K562 (cell line): Measurements from ENCODE around the gene COA4. TPM values are rescaled to one million over a fixed set of nuclear protein-coding genes. Genes with fewer than 3 reads are reported as not detected.

ENCODE experiments used
- ATAC-seq: fragments of 200-7000 bp; cut with Tn5 transposase; 3 replicates; pipeline ENCODE4 v1.9.1; 2020; ENCODE audit warnings: moderate library complexity
- Bru-seq: library from RNA; stranded (reverse); fragments of 400-500 nt; gene quantifications from one replicate; lab custom pipeline; 2021; lab: Mats Ljungman, UMichigan
- BruChase-seq, 2 experiments: library from RNA; stranded (reverse); fragments of 400-500 nt; gene quantifications; one replicate each; lab custom pipeline; 2021; lab: Mats Ljungman, UMichigan
- BruUV-seq: library from RNA; stranded (reverse); fragments of 400-500 nt; replicated peaks from 2 replicates; lab custom pipeline; 2021; lab: Mats Ljungman, UMichigan
- CTCF ChIA-PET: fragments of 300-600 bp; formaldehyde crosslinking; extraction: SDS; loops from one replicate; lab custom pipeline; 2021; ENCODE audit warnings: low intra/inter-chr PET ratio; lab: Yijun Ruan, JAX
- POLR2A ChIA-PET: fragments of 300-600, 350-650 bp; sonication (Branson Sonifier 250); formaldehyde crosslinking; extraction: SDS; loops from one replicate; lab custom pipeline; 2021; ENCODE audit warnings: antibody characterized with exemption, inconsistent platforms; lab: Yijun Ruan, JAX
- DNase-seq, 4 experiments: peaks; one replicate each; pipeline versions ENCODE4 v3.0.0 to v3.0.0-alpha.2; 2011 to 2018; ENCODE audit warnings: low spot score in 3 of 4, mixed read lengths in 3 of 4; ENCODE audit errors: extremely low read depth in 1 of 4
- FAIRE-seq: peaks from 2 replicates; lab custom pipeline; 2011; peaks lifted over from hg19 to GRCh38; lab: Jason Lieb, UNC
- H2AFZ ChIP-seq: 2 replicates; pipeline ENCODE4 v1.6.0; 2011; ENCODE audit warnings: low read depth, low read length, control low read depth, inconsistent platforms
- H3K27ac ChIP-seq: fragments of 200-600 bp; 3 replicates; pipeline ENCODE4 v1.8.0; 2011; ENCODE audit warnings: low read depth, mild to moderate bottlenecking, control low read depth, inconsistent platforms, low read length, moderate library complexity, mixed read lengths; ENCODE audit errors: extremely low read depth
- H3K27me3 ChIP-seq, 2 experiments: fragments of 300-600 bp in 1 of 2; 2 replicates in 1 of 2; 3 replicates in 1 of 2; pipeline versions ENCODE4 v1.6.0 to v1.8.0; 2011; ENCODE audit warnings: inconsistent platforms in 2 of 2, low read length in 2 of 2, mild to moderate bottlenecking in 1 of 2, mixed read lengths in 1 of 2, moderate library complexity in 1 of 2; ENCODE audit not compliant: control insufficient read depth in 2 of 2, insufficient read depth in 2 of 2
- H3K36me3 ChIP-seq: fragments of 300-600 bp; 3 replicates; pipeline ENCODE4 v1.8.0; 2011; ENCODE audit warnings: mild to moderate bottlenecking, low read length, inconsistent platforms; ENCODE audit not compliant: control insufficient read depth, insufficient read depth
- H3K4me1 ChIP-seq, 2 experiments: fragments of 200-600 bp in 1 of 2; replicated peaks in 1 of 2; 2 replicates in 1 of 2; 3 replicates in 1 of 2; pipeline versions ENCODE4 v1.5.1 to v1.8.0; 2011; ENCODE audit warnings: inconsistent platforms in 2 of 2, low read length in 2 of 2, mild to moderate bottlenecking in 1 of 2, mixed read lengths in 1 of 2, moderate library complexity in 1 of 2; ENCODE audit not compliant: control insufficient read depth in 2 of 2, insufficient read depth in 2 of 2
- H3K4me2 ChIP-seq: 2 replicates; pipeline ENCODE4 v1.6.1; 2011; ENCODE audit warnings: low read length, control low read depth, inconsistent platforms, mixed read lengths; ENCODE audit not compliant: insufficient read depth
- H3K4me3 ChIP-seq: fragments of 200-600 bp; sonication (generic), shearing (Covaris generic); 2 replicates; pipeline ENCODE4 v1.5.1; 2016; ENCODE audit warnings: control low read depth, inconsistent platforms
- H3K79me2 ChIP-seq: fragments of 200-600 bp; 3 replicates; pipeline ENCODE4 v1.8.0; 2011; ENCODE audit warnings: low read length, inconsistent platforms; ENCODE audit not compliant: control insufficient read depth, insufficient read depth
- H3K9ac ChIP-seq, 2 experiments: 2 replicates each; pipeline versions ENCODE4 v1.6.0 to v1.6.1; 2011; ENCODE audit warnings: low read depth in 2 of 2, low read length in 2 of 2, control low read depth in 1 of 2, inconsistent platforms in 1 of 2, mild to moderate bottlenecking in 1 of 2, mixed read lengths in 1 of 2; ENCODE audit not compliant: insufficient read depth in 1 of 2
- H3K9me1 ChIP-seq: one replicate; pipeline ENCODE4 v1.6.0; 2011; ENCODE audit warnings: inconsistent platforms, mild to moderate bottlenecking, low read length, moderate library complexity; ENCODE audit not compliant: control insufficient read depth, insufficient read depth
- H3K9me3 ChIP-seq: replicated peaks from 2 replicates; pipeline ENCODE4 v1.5.1; 2011; ENCODE audit warnings: low read depth, low read length, inconsistent platforms; ENCODE audit not compliant: control insufficient read depth, insufficient read depth
- H4K20me1 ChIP-seq: replicated peaks from 2 replicates; pipeline ENCODE4 v1.6.1; 2011; ENCODE audit warnings: low read length, inconsistent platforms, mixed read lengths; ENCODE audit not compliant: control insufficient read depth, insufficient read depth
- BHLHE40 ChIP-seq: IDR thresholded peaks from 2 replicates; pipeline ENCODE4 v1.6.1; 2011; ENCODE audit warnings: low read length, improper control_type of control experiment
- CEBPG ChIP-seq, 3 experiments: fragments of 200-800 bp in 1 of 3; sonication (Bioruptor generic) in 1 of 3; sonication (generic) in 1 of 3; formaldehyde crosslinking in 1 of 3; IDR thresholded peaks in 2 of 3; conservative IDR thresholded peaks in 1 of 3; 2 replicates each; pipeline versions ENCODE4 v1.6.1 to v1.8.0; 2016 to 2022; ENCODE audit warnings: missing compliant biosample characterization in 2 of 3, missing genetic modification characterization in 2 of 3, mild to moderate bottlenecking in 1 of 3, missing genetic modification reagents in 1 of 3
- L3MBTL2 ChIP-seq: fragments of 450-650 bp; IDR thresholded peaks from 2 replicates; pipeline ENCODE4 v1.6.1; 2016; ENCODE audit warnings: mild to moderate bottlenecking, moderate library complexity
- PHB2 ChIP-seq: fragments of 450-650 bp; IDR thresholded peaks from 2 replicates; pipeline ENCODE4 v1.6.1; 2017; ENCODE audit warnings: low read depth
- RCOR1 ChIP-seq, 2 experiments: IDR thresholded peaks; 2 replicates each; pipeline ENCODE4 v1.6.1; 2012; ENCODE audit warnings: low read depth in 2 of 2, low read length in 2 of 2, borderline replicate concordance in 1 of 2, improper control_type of control experiment in 1 of 2
- SIN3B ChIP-seq: fragments of 450-650 bp; IDR thresholded peaks from 2 replicates; pipeline ENCODE4 v1.6.1; 2017; ENCODE audit warnings: low read depth, mild to moderate bottlenecking, moderate library complexity
- SOX6 ChIP-seq: fragments of 450-650 bp; IDR thresholded peaks from 2 replicates; pipeline ENCODE4 v1.6.1; 2014; ENCODE audit warnings: mild to moderate bottlenecking
- ZBTB1 ChIP-seq: sonication (generic); formaldehyde crosslinking; IDR thresholded peaks from 2 replicates; pipeline ENCODE4 v1.8.1; 2023; ENCODE audit warnings: missing genetic modification reagents, low read depth, mild to moderate bottlenecking, borderline replicate concordance
- ZNF212 ChIP-seq: fragments of 450-650 bp; formaldehyde crosslinking; IDR thresholded peaks from 2 replicates; pipeline ENCODE4 v1.4.0; 2020; ENCODE audit warnings: mild to moderate bottlenecking
- ZNF436 ChIP-seq: fragments of 250-450, 450-650 bp; sonication (Bioruptor Pico); formaldehyde crosslinking; IDR thresholded peaks from 2 replicates; pipeline ENCODE4 v1.7.0; 2020; ENCODE audit warnings: mild to moderate bottlenecking
- ZNF695 ChIP-seq: fragments of 450-650 bp; formaldehyde crosslinking; IDR thresholded peaks from 2 replicates; pipeline ENCODE4 v1.4.0; 2020; ENCODE audit warnings: mild to moderate bottlenecking, moderate library complexity
- WGBS: fragments of 100-300 bp; shearing (Covaris generic); methylation state at CpG from one replicate; pipeline ENCODE4 v1.1.6; 2016; ENCODE audit warnings: low coverage, mixed read lengths; ENCODE audit not compliant: insufficient coverage; ENCODE audit errors: missing lambda C conversion rate; 5-methylcytosine and 5-hydroxymethylcytosine counted together
- in situ Hi-C: fragments of 300-500 bp; cut with MboI; formaldehyde crosslinking; loops from 4 replicates; pipeline ENCODE4 v1.15.0; 2018; ENCODE audit warnings: inconsistent platforms, mixed read lengths
- intact Hi-C: fragments of 100-400 bp; cut with micrococcal nuclease; formaldehyde crosslinking; loops from 2 replicates; pipeline ENCODE4 v1.14.2; 2022
- long read RNA-seq, 3 experiments: library from polyadenylated mRNA in 2 of 3; library from RNA in 1 of 3; unstranded in 2 of 3; stranded (forward) in 1 of 3; transcript quantifications; one replicate each; pipeline ENCODE4 v2.0.0, GENCODE V29; 2019 to 2022
- polyA minus RNA-seq, 3 experiments: library from RNA; depleted of rRNA, polyadenylated mRNA; stranded (reverse); fragments of >200 nt; gene quantifications; 2 replicates each; pipeline ENCODE4 v1.2.3, GENCODE V29; 2011
- polyA plus RNA-seq, 8 experiments: library from polyadenylated mRNA; depleted of rRNA in 4 of 8; stranded (reverse) in 5 of 8; unstranded in 3 of 8; fragments of >200 nt; fragmentation: Nextera tagmentation in 2 of 8; fragmentation: Illumina TruSeq in 1 of 8; extraction: Ambion mirVana in 2 of 8; extraction: Trizol in 1 of 8; gene quantifications; 2 replicates each; pipeline versions ENCODE4 v1.2.1 to v1.2.3, GENCODE V29; 2011 to 2014; ENCODE audit warnings: inconsistent platforms in 1 of 8, missing spikeins in 1 of 8
- total RNA-seq, 7 experiments: library from RNA; depleted of rRNA in 6 of 7; stranded (reverse); fragments of >200 nt in 6 of 7; fragmentation: Illumina TruSeq in 2 of 7; extraction: Trizol in 2 of 7; gene quantifications; 2 replicates each; pipeline versions ENCODE4 v1.2.1 to v1.2.3, GENCODE V29; 2011 to 2021; ENCODE audit warnings: low replicate concordance in 1 of 7

COA4 gene
- total RNA-seq (2011; cell fraction: chromatin; rRNA removed; ENCODE audit: low replicate concordance), result 72.1 and 91.8 TPM in 2 replicates
- 90.9 and 111 TPM in 2 replicates for total RNA-seq (2011; cell fraction: nucleolus; rRNA removed)
- total RNA-seq (2011; cell fraction: nucleoplasm; rRNA removed), result 115 and 164 TPM in 2 replicates
- total RNA-seq (2014; rRNA removed) (255 and 270 TPM in 2 replicates), total RNA-seq (2014; rRNA removed; fragmentation: Illumina TruSeq; extraction: Trizol) (116 and 124 TPM in 2 replicates), total RNA-seq (2015; rRNA removed; fragmentation: Illumina TruSeq; extraction: Trizol) (145 and 156 TPM in 2 replicates), total RNA-seq (2021) (128 and 131 TPM in 2 replicates), polyA plus RNA-seq (2011; rRNA removed) (119 and 131 TPM in 2 replicates), polyA plus RNA-seq (2014; fragmentation: Illumina TruSeq; extraction: Trizol) (161 and 208 TPM in 2 replicates), polyA plus RNA-seq (2014; fragmentation: Nextera tagmentation; extraction: Ambion mirVana) (100 to 1,000 TPM; 108 to 152 TPM), polyA plus RNA-seq (2014; rRNA removed) (226 and 257 TPM in 2 replicates), polyA minus RNA-seq (2011; rRNA and poly(A)+ RNA removed) (58.5 and 70.3 TPM in 2 replicates), Bru-seq, nascent RNA (percentile 97 among the genes with signal in this experiment), BruChase-seq, experiment 1, labeled RNA remaining after a 2-hour chase (percentile 94 among the genes with signal in this experiment), BruChase-seq, experiment 2, labeled RNA remaining after a 6-hour chase (percentile 93 among the genes with signal in this experiment)
- 152 and 223 TPM in 2 replicates for polyA plus RNA-seq (2011; cell fraction: cytosol; rRNA removed)
- polyA plus RNA-seq (2011; cell fraction: nucleus; rRNA removed), result 87.7 and 109 TPM in 2 replicates
- polyA plus RNA-seq (2012), result 80.7 and 136 TPM in 2 replicates
- 27.0 and 50.5 TPM in 2 replicates for polyA minus RNA-seq (2011; cell fraction: cytosol; rRNA and poly(A)+ RNA removed)
- 37.2 and 45.5 TPM in 2 replicates for polyA minus RNA-seq (2011; cell fraction: nucleus; rRNA and poly(A)+ RNA removed)
- long read RNA-seq, experiment 1, transcript COA4-202 (3 exons, 582 nt), result minor isoform, 5 of 146 reads
- long read RNA-seq, experiment 1, transcript COA4-206 (2 exons, 922 nt), result minor isoform, 5 of 146 reads
- long read RNA-seq, experiment 1, transcript COA4-201 (2 exons, 960 nt), result major isoform, 86 of 146 reads
- long read RNA-seq, experiment 1, partial matches to known transcripts, result 1 of 146 reads
- long read RNA-seq, experiment 1, other reads (novel, unspliced or antisense), result 47 of 146 reads
- long read RNA-seq, experiment 2, transcript COA4-201 (2 exons, 960 nt), result major isoform, 149 of 185 reads
- long read RNA-seq, experiment 2, transcript COA4-202 (3 exons, 582 nt), result minor isoform, 11 of 185 reads
- long read RNA-seq, experiment 2, transcript COA4-206 (2 exons, 922 nt), result minor isoform, 5 of 185 reads
- long read RNA-seq, experiment 2, partial matches to known transcripts, result 17 of 185 reads
- long read RNA-seq, experiment 2, other reads (novel, unspliced or antisense), result 3 of 185 reads
- long read RNA-seq, experiment 3, transcript COA4-202 (3 exons, 582 nt), result minor isoform, 6 of 156 reads
- long read RNA-seq, experiment 3, transcript COA4-201 (2 exons, 960 nt), result major isoform, 137 of 156 reads
- long read RNA-seq, experiment 3, partial matches to known transcripts, result 1 of 156 reads
- long read RNA-seq, experiment 3, other reads (novel, unspliced or antisense), result 9 of 156 reads

- H3K9ac ChIP-seq, result peak within 1 kb of the TSS; percentile 93 to 94
- H4K20me1 ChIP-seq, result no peaks in the 10 kb centered on the region
- CTCF ChIA-PET, result interaction anchor here (0.5 kb wide), 1 partner anchor 44 kb away, joined by 4 read pairs; no protein-coding TSS in a partner anchor
- intact Hi-C loops (loop anchor here (10.0 kb wide), 1 partner anchor 112 kb away; the partner anchor contains the start of gene RAB6A), in situ Hi-C loops (no loop called here)
- H2AFZ ChIP-seq, result peak within 1 kb of the TSS; percentile 89
- peak within 1 kb of the TSS; percentile 100 for H3K4me2 ChIP-seq
- POLR2A ChIA-PET, result interaction anchor here (0.5 to 1.4 kb wide), 5 partner anchors 10 to 716 kb away, joined by 3 to 11 read pairs (median 4); partner anchors contain the start of gene POLD3
- FAIRE-seq (peak; percentile 94), DNase-seq (peak; percentile 94 to 98 (median 96)), ATAC-seq (peak; percentile 96)
- BruUV-seq, result TSS peak; percentile 71
- H3K79me2 ChIP-seq, result peaks cover 65% of the 10 kb centered on the region
- WGBS, result 1% methylated on average over 55 of the region's 57 CpGs
- H3K4me3 ChIP-seq, result peak within 1 kb of the TSS; percentile 67
- no peaks in the 10 kb centered on the region for H3K27me3 ChIP-seq
- H3K36me3 ChIP-seq, result peaks cover 47% of the 10 kb centered on the region
- H3K9me1 ChIP-seq, result peaks cover 3% of the 10 kb centered on the region
- no peaks in the 10 kb centered on the region for H3K9me3 ChIP-seq
- H3K4me1 ChIP-seq, result peaks cover 5 to 14% of the 10 kb centered on the region in 2 experiments; a peak in 4 of 5 replicates
- H3K27ac ChIP-seq, result peak within 1 kb of the TSS; percentile 92
- peak; percentile 61; the same call in 1 of the 2 replicates for TF ChIP-seq ZNF212 (CRISPR knock-in tag)
- peak; percentile 36; the same call in 1 of the 2 replicates for TF ChIP-seq SOX6
- no peak for TF ChIP-seq CEBPG (CRISPR knock-in tag; IDR thresholded peaks at IDR 0.05)
- TF ChIP-seq CEBPG (tag; conservative IDR thresholded peaks at IDR 0.05 in 1 of 2, IDR thresholded peaks at IDR 0.05 in 1 of 2), result no peak
- peak; percentile 89 for TF ChIP-seq BHLHE40
- peak; percentile 86 for TF ChIP-seq SIN3B
- TF ChIP-seq RCOR1 (IDR thresholded peaks at IDR 0.05; ENCODE audit: borderline replicate concordance in 1 of 2, low read depth in 2 of 2, low read length in 2 of 2), result peak in 1 of 2 experiments; percentile 47; a peak in 1 of 4 replicates
- no peak for TF ChIP-seq ZNF436 (CRISPR knock-in tag)
- peak; percentile 72; the same call in 1 of the 2 replicates for TF ChIP-seq ZNF695 (CRISPR knock-in tag)
- TF ChIP-seq ZBTB1 (CRISPR knock-in tag), result peak; percentile 96
- TF ChIP-seq PHB2, result no peak
- peak; percentile 94 for TF ChIP-seq L3MBTL2
Measured at GRCh38 chr11:73876424-73877310, at the start of gene COA4, which contains the start of gene PAAF1. Gene COA4, minus strand, starts transcription at chr11:73876846. Its CDS starts 3,468 bp downstream, at chr11:73873378. Gene PAAF1, plus strand, starts transcription at chr11:73876999. Its CDS starts 23 bp downstream, at chr11:73877022.
